Stromal cell of bone marrow (primary cell): ENCODE data around the gene KCNN3.
A peak's percentile ranks its signal among the peaks of the same experiment; 100 is the strongest.

ENCODE experiments used
- DNase-seq: peaks from one replicate; pipeline ENCODE4 v3.0.0-alpha.2; 2012; ENCODE audit warnings: low read depth

Gene KCNN3

DNA sequence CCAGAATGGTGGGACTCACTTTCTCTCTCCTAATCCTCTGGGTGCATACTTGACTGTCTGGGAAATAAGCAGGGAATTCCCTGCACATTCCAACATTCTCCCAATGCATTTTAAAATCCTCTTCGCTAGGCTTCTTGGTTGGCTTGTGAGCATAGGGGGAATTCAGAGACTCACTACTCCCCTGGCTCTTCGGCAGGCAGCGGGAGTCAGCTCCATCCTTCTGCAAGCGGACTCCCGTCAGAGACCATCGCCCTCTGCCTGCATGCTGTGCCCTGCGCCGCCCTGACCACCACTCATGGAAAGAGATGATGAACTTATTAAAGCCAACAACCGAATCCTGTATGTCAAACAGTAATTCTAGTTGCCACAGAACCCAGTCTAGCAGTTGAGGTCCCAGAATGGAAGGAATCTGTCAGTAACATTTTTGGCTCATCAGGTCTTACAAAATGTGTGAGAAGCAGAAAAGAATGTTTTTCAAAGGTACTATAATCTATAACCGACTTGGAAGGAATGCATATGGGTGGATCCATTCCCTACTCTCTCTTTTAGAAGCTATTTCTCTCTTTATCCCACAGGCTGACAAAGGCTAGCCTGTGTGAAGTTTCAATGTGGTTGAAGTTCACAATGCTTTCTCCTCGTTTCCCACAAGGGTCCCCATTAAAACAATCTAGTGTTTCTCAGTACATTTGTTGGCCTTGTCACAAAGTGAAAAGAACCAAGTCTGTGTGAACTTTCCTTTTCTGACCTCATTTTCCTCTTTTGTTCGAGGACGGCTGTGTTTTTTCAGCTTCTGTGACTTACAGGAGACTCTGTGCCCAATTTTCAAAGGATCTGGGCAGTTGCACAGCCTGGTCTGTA lies 143.0 kb downstream of the KCNN3 start:
- no peak for DNase-seq

DNA sequence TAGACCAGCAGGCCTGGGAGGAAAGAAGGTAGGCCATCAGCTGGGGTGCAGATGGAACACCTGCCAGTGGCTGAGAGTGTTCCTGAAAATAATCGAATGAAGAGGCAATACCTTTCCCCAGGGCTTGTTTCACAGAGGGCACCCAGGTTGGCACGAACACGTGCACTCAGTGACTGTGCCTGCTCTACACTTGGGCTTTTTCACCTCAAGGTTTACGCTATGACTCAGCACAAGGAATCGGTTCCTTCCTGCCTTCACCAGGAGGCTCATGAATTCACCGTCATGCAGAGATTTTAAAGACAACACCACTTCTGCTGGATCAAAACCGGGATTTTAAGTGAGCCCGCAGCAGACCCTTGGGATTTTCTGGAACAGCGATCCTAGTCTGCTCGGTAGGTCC lies 143.6 kb downstream of the KCNN3 start:
- DNase-seq, result no peak

DNA sequence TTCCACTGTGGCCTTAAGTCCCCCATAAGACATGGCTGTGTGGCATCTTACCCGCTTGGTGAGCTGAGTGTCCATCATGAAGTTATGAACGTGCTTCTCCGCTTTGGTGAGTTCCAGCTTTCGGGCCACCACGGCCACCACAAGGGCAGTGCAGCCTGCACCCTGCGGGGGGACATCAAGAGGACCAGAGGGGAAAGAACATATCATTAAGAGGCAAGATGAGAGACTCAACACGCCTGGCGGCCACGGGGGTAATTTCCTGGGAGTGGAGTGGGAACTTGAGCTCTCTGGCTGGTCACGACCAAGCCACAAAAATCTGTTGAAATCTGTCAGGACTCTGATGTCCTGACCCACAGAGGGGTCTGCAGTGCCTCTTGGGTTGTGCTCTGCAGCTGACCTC lies 144.2 kb downstream of the KCNN3 start:
- no peak for DNase-seq

- DNase-seq, result no peak
Observed at GRCh38 chr1:154720328-154721297, 149.5 kb downstream of the KCNN3 start.

DNA sequence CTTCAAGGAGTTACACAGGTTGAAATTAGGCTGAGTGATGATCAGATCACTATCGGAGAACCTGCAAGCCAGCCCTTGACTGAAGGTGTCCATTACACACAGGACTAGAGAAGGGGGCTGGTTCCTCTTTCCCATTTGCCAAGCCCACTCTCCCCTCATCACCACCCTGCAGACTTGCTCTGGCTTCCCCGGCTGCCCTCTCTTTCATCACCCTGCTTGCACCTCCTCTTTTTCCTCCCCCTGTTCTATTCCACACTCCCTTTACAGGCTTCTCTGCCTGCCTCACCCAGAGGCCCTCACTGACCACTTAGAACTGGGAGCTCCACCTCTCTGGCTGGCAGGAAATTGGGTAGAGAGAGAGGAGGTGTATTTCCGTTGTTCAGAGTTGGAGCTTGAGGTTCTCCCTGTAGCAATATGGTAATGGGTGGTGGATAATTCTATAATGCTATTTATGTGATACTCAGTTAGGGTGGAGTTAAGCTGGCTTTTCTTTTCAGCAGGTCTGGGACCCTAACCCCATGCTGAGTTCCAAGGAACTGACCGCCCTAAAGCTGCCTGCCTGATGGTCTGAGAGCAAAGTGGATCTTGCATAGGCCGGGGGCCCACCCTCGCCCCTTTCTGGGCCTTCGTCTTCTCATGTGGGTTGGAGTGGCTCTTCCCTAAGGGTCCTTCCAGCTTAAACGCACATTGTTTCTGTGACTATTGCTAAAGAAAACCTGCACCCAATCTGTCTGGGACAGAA lies 150.3 kb downstream of the KCNN3 start:
- no peak for DNase-seq

- no peak for DNase-seq
Observed at GRCh38 chr1:154718566-154718965, 151.5 kb downstream of the KCNN3 start.

DNA sequence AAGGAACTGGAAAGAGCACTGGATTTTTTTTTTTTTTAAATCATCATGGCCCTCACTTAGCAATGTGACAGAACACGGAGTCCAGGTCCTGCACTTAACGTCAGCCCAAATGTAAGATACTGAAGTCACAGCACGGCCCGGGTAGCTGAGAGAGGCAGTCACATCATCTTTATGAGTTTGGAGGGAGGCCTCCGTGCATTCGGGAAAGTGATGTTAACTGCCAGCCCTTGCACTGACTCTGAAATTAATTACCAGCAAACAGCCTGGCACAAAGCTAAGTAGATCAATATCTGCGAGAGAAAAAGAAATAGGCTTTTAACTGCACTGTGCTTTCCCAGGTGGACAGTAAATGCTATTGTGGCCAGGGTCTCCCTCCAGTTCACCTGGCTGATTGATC lies 152.6 kb downstream of the KCNN3 start:
- DNase-seq, result no peak

GRCh38 chr1:154716614-154717527 lies 153.2 kb downstream of the KCNN3 start:
- DNase-seq, result no peak

- DNase-seq, result no peak
Observed at GRCh38 chr1:154716011-154716410, 154.1 kb downstream of the KCNN3 start.

DNA sequence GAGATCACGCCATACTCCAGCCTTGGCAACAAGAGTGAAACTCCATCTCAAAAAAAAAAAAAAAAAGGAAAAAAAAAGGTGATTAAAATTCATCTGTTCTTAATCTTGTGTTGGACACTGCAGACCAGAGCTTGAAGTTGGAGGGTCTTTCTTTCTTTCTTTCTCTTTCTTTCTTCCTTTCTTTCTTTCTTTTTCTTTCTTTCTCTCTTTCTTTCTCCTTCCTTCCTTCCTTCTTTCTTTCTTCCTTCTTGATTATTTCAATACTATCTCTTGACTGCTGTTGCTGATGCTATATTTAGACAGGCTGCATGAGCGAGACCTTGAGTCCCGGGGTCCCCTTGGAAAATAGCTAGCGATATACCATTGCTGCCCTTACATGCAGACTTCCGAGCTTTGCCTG lies 154.7 kb downstream of the KCNN3 start:
- DNase-seq, result no peak

GRCh38 chr1:154714638-154715037 lies 155.4 kb downstream of the KCNN3 start:
- DNase-seq, result peak; percentile 18

GRCh38 chr1:154714052-154714623 lies 155.9 kb downstream of the KCNN3 start:
- DNase-seq, result no peak

- no peak for DNase-seq
Observed at GRCh38 chr1:154713005-154713404, 157.1 kb downstream of the KCNN3 start.

- no peak for DNase-seq
Observed at GRCh38 chr1:154712166-154712810, 157.8 kb downstream of the KCNN3 start.

DNA sequence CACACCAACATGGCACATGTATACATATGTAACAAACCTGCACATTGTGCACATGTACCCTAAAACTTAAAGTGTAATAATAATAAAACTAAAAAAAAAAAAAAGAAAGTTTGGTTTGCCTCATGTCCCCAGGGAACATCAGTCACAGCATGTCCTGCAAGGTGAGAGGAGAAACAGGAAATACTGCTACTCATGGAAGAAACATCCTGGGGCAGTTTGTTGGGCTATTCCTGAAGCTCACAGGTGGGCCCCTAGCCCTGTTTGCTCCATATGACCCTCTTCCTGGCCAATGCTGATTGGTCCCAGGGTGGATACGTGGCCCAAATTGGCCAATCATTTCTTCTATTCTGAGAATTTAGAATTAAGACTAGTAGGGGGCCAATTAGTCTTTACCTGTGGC lies 158.7 kb downstream of the KCNN3 start:
- no peak for DNase-seq

- DNase-seq, result no peak
Observed at GRCh38 chr1:154710106-154710505, 160.0 kb downstream of the KCNN3 start.

GRCh38 chr1:154707901-154708463 lies 162.1 kb downstream of the KCNN3 start:
- no peak for DNase-seq

DNA sequence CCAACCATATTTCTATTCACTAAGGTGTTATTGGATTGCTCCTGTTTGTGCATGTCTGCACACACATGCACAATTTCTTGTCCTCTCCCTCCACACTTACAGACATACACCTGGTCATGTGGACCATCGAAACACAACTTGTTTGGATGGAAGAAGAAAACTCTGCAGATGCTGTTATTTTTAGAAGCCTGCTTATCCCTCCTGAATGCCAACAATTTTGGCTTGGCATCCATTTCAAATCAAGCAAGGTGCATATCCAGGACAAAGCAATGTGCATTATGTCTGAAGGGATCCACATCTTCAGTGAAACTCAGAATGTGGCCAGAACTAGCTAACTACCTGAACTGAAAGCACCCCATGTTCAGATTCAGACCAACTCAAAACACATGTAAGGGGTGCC lies 163.2 kb downstream of the KCNN3 start:
- DNase-seq, result no peak

DNA sequence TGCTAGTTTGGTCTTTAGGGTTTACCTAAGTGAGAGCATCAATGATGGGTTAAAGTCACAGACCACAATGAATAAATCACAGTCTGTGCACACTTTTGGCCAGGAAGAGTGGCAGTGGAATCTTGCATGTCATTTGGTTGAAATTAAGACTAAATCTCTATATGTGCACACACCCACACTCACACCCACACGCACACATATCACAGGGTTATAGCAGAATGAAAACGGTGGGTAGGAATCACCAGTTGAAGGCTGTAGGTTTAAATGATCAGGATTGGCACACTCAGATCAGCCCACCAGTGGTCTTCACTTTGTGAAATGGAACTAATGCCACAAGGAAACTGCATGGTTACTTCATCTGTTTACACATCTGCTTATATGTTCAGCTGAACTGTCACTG lies 164.5 kb downstream of the KCNN3 start:
- DNase-seq, result no peak

- DNase-seq, result no peak
Observed at GRCh38 chr1:154703170-154703569, 166.9 kb downstream of the KCNN3 start.
